Motor neuron (in vitro differentiated cells): Measurements from ENCODE around the gene COL2A1. TPM values are rescaled to one million over a fixed set of nuclear protein-coding genes. Genes with fewer than 3 reads are reported as not detected.

Source experiments
- ATAC-seq, 8 experiments: fragments of 200-7000 bp; cut with Tn5 transposase; replicated peaks in 6 of 8; 2 replicates each; pipeline ENCODE4 v1.8.0; 2021; ENCODE audit warnings: mild to moderate bottlenecking in 8 of 8, moderate library complexity in 8 of 8
- H3K27ac ChIP-seq, 2 donors: fragments of 250-450 bp; sonication (Bioruptor Pico); 2 replicates each; pipeline ENCODE4 v1.9.0; 2021; ENCODE audit warnings: antibody characterized with exemption in 2 of 2, mild to moderate bottlenecking in 2 of 2, moderate library complexity in 1 of 2
- H3K4me1 ChIP-seq, 2 donors: fragments of 250-450 bp; sonication (Bioruptor Pico); replicated peaks in 1 of 2; 2 replicates each; pipeline ENCODE4 v1.6.1; 2021; ENCODE audit warnings: antibody characterized with exemption in 2 of 2, mild to moderate bottlenecking in 2 of 2, moderate library complexity in 1 of 2
- H3K4me3 ChIP-seq, 5 donors: fragments of 250-450 bp; sonication (Bioruptor Pico); 2 replicates each; pipeline ENCODE4 v1.9.0; 2021; ENCODE audit warnings: antibody characterized with exemption in 5 of 5, mild to moderate bottlenecking in 5 of 5, moderate library complexity in 4 of 5
- WGBS, 10 experiments: fragments of 450-650 bp; shearing (Covaris generic); methylation state at CpG; one replicate each; pipeline ENCODE4 v1.0.0; 2022; 5-methylcytosine and 5-hydroxymethylcytosine counted together
- in situ Hi-C, 9 experiments: fragments of 400-800 bp; cut with MboI; loops; one replicate each; pipeline ENCODE4 v1.15.0; 2021; ENCODE audit warnings: low sequenced_read_pairs in 9 of 9, low pct_unique_long_range_greater_than_20kb in 2 of 9; ENCODE audit not compliant: unreplicated experiment in 9 of 9
- total RNA-seq, 8 experiments: library from RNA; unstranded; fragments of 300-600 nt; gene quantifications; 2 replicates each; pipeline versions ENCODE4 v1.2.3 to v1.2.4, GENCODE V29; 2022

Gene COL2A1
- total RNA-seq, 8 experiments from 2014 or later: 0.78 to 6.6 (median 1.9) TPM

GRCh38 chr12:47982311-47982710 lies 22.0 kb downstream of the COL2A1 start:
- Histone ChIP-seq H3K4me3 (no peak overlapping the region), H3K27ac (no peak overlapping the region), H3K4me1 (peaks cover 6 to 14% of the 10 kb centered on the region in 2 donors)
- ATAC-seq: no peak
- in situ Hi-C loops: loop anchor here in 1 of 9 experiments (25.0 kb wide), 1 partner anchor 245 kb away; the partner anchor contains the start of gene ENDOU
- WGBS, 10 experiments: 50 to 89% methylated on average over 2 to 5 of the region's 5 CpGs; no CpG with 5 or more reads in 8 of the 10 experiments

- WGBS, 10 experiments: 46 to 100% (median 83%) methylated on average over 1 to 6 of the region's 20 CpGs; no CpG with 5 or more reads in 4 of the 10 experiments
- Histone ChIP-seq H3K4me1 (peaks cover under 1 to 11% of the 10 kb centered on the region in 2 donors), H3K27ac (no peak overlapping the region), H3K4me3 (no peak overlapping the region)
- ATAC-seq: peak in 2 of 8 experiments; percentile 25 to 72
- in situ Hi-C loops: loop anchor here in 1 of 9 experiments (25.0 kb wide), 1 partner anchor 244 kb away; the partner anchor contains the start of gene ENDOU
Measured at GRCh38 chr12:47981496-47982260, 22.6 kb downstream of the COL2A1 start.

GRCh38 chr12:47980779-47981495 lies 23.3 kb downstream of the COL2A1 start:
- H3K4me3 ChIP-seq: no peak overlapping the region
- peaks cover 0 to 11% of the 10 kb centered on the region in 2 donors for H3K4me1 ChIP-seq
- ATAC-seq: peak in 4 of 8 experiments; percentile 12 to 37 (median 25)
- H3K27ac ChIP-seq: no peak overlapping the region
- WGBS, 10 experiments: 70 to 93% (median 92%) methylated on average over 2 to 5 of the region's 17 CpGs; no CpG with 5 or more reads in 7 of the 10 experiments
- in situ Hi-C loops: loop anchor here in 1 of 9 experiments (25.0 kb wide), 1 partner anchor 244 kb away; the partner anchor contains the start of gene ENDOU

- H3K27ac ChIP-seq: no peak overlapping the region
- 100% methylated on average over 1 of the region's 7 CpGs; no CpG with 5 or more reads in 9 of the 10 experiments for WGBS, 10 experiments
- ATAC-seq: peak in 5 of 8 experiments; percentile 35 to 80 (median 65)
- in situ Hi-C loops: loop anchor here in 1 of 9 experiments (25.0 kb wide), 1 partner anchor 243 kb away; the partner anchor contains the start of gene ENDOU
- peaks cover 0 to 11% of the 10 kb centered on the region in 2 donors for H3K4me1 ChIP-seq
- H3K4me3 ChIP-seq: no peak overlapping the region
Measured at GRCh38 chr12:47980197-47980596, 24.1 kb downstream of the COL2A1 start.

GRCh38 chr12:47979686-47980085 lies 24.6 kb downstream of the COL2A1 start:
- no peak for ATAC-seq
- Histone ChIP-seq H3K4me3 (no peak overlapping the region), H3K4me1 (peaks cover 0 to 11% of the 10 kb centered on the region in 2 donors), H3K27ac (no peak overlapping the region)
- 0 to 94% (median 0%) methylated on average over 1 to 3 of the region's 11 CpGs; no CpG with 5 or more reads in 6 of the 10 experiments for WGBS, 10 experiments
- in situ Hi-C loops: loop anchor here in 1 of 9 experiments (25.0 kb wide), 1 partner anchor 242 kb away; the partner anchor contains the start of gene ENDOU

- in situ Hi-C loops: loop anchor here in 1 of 9 experiments (25.0 kb wide), 1 partner anchor 242 kb away; the partner anchor contains the start of gene ENDOU
- ATAC-seq: no peak
- 60% methylated on average over 1 of the region's 5 CpGs; no CpG with 5 or more reads in 9 of the 10 experiments for WGBS, 10 experiments
Measured at GRCh38 chr12:47979166-47979565, 25.1 kb downstream of the COL2A1 start.

GRCh38 chr12:47978598-47978873 lies 25.7 kb downstream of the COL2A1 start:
- Histone ChIP-seq H3K4me3 (no peak overlapping the region), H3K4me1 (peaks cover 0 to 11% of the 10 kb centered on the region in 2 donors), H3K27ac (no peak overlapping the region)
- in situ Hi-C loops: loop anchor here in 1 of 9 experiments (25.0 kb wide), 1 partner anchor 241 kb away; the partner anchor contains the start of gene ENDOU
- no peak for ATAC-seq
- 100% methylated on average over 1 of the region's 7 CpGs; no CpG with 5 or more reads in 9 of the 10 experiments for WGBS, 10 experiments

More at GRCh38 chr12:47979166-47979565, 25.1 kb downstream of the COL2A1 start:
- Histone ChIP-seq H3K4me1 (peaks cover 0 to 11% of the 10 kb centered on the region in 2 donors), H3K4me3 (no peak overlapping the region), H3K27ac (no peak overlapping the region)

- Histone ChIP-seq H3K27ac (no peak overlapping the region), H3K4me3 (no peak overlapping the region), H3K4me1 (peaks cover 0 to 11% of the 10 kb centered on the region in 2 donors)
- in situ Hi-C loops: loop anchor here in 1 of 9 experiments (25.0 kb wide), 1 partner anchor 241 kb away; the partner anchor contains the start of gene ENDOU
- 42 to 100% (median 80%) methylated on average over 1 to 3 of the region's 18 CpGs; no CpG with 5 or more reads in 7 of the 10 experiments for whole genome bisulfite sequencing, 10 experiments
- no peak for ATAC-seq
Measured at GRCh38 chr12:47977772-47978597, 26.3 kb downstream of the COL2A1 start.

- no peak for ATAC-seq
- in situ Hi-C loops: loop anchor here in 1 of 9 experiments (25.0 kb wide), 1 partner anchor 240 kb away; the partner anchor contains the start of gene ENDOU
- 83 to 100% methylated on average over 1 to 2 of the region's 12 CpGs; no CpG with 5 or more reads in 8 of the 10 experiments for WGBS, 10 experiments
- no peak overlapping the region for H3K27ac ChIP-seq
- H3K4me3 ChIP-seq: no peak overlapping the region
- H3K4me1 ChIP-seq: peaks cover 0 to 11% of the 10 kb centered on the region in 2 donors
Measured at GRCh38 chr12:47977046-47977771, 27.1 kb downstream of the COL2A1 start.

- no peak overlapping the region for H3K27ac ChIP-seq
- H3K4me3 ChIP-seq: no peak overlapping the region
- in situ Hi-C loops: loop anchor here in 1 of 9 experiments (25.0 kb wide), 1 partner anchor 239 kb away; the partner anchor contains the start of gene ENDOU
- peaks cover 0 to 10% of the 10 kb centered on the region in 2 donors for H3K4me1 ChIP-seq
- WGBS, 10 experiments: 57 to 100% (median 78%) methylated on average over 1 to 7 of the region's 11 CpGs; no CpG with 5 or more reads in 5 of the 10 experiments
- no peak for ATAC-seq
Measured at GRCh38 chr12:47975816-47976215, 28.5 kb downstream of the COL2A1 start.

GRCh38 chr12:47975036-47975620 lies 29.1 kb downstream of the COL2A1 start:
- H3K4me1 ChIP-seq: peaks cover 0 to 3% of the 10 kb centered on the region in 2 donors
- 50 to 100% (median 91%) methylated on average over 3 to 7 of the region's 16 CpGs; no CpG with 5 or more reads in 7 of the 10 experiments for WGBS, 10 experiments

More at GRCh38 chr12:47975036-47975620, 29.1 kb downstream of the COL2A1 start:
- no peak for ATAC-seq
- H3K27ac ChIP-seq: no peak overlapping the region
- no peak overlapping the region for H3K4me3 ChIP-seq
- in situ Hi-C loops: loop anchor here in 1 of 9 experiments (25.0 kb wide), 1 partner anchor 238 kb away; the partner anchor contains the start of gene ENDOU
